B cell (primary cell): ENCODE results near the gene CASP2.

ENCODE experiments used
- EZH2 ChIP-seq: IDR thresholded peaks from 2 replicates; pipeline ENCODE4 v1.6.1; 2012; ENCODE audit warnings: borderline replicate concordance, low read depth, mild to moderate bottlenecking, moderate library complexity, low read length; ENCODE audit not compliant: insufficient read depth, poor library complexity, severe bottlenecking
- TF ChIP-seq, protein P1 (sequence below): fragments of 200-600 bp; IDR thresholded peaks from one replicate; pipeline ENCODE4 v1.8.0; 2022; ENCODE audit warnings: antibody characterized with exemption, mild to moderate bottlenecking

DNA sequence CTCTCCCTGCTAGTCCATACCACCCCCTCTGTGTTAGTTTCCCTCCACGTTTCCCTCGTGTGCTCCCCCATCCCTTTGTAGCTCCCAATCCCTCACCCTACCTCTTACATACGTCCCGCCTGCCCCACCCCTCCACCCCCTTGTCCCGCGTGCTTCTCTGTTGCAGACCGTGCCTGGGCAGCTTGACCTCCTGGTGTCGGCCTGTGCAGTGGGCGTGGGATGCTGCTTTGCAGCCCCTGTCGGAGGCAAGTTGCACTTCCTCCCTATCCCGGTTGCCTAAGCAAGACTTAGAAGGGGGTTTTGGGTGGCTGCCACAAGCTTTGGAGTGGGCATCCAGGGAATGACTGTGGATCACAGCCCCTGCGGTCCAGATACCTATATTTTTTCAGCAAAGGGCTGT, 35.5 kb downstream of the CASP2 start:
- TF ChIP-seq, protein P1, sequence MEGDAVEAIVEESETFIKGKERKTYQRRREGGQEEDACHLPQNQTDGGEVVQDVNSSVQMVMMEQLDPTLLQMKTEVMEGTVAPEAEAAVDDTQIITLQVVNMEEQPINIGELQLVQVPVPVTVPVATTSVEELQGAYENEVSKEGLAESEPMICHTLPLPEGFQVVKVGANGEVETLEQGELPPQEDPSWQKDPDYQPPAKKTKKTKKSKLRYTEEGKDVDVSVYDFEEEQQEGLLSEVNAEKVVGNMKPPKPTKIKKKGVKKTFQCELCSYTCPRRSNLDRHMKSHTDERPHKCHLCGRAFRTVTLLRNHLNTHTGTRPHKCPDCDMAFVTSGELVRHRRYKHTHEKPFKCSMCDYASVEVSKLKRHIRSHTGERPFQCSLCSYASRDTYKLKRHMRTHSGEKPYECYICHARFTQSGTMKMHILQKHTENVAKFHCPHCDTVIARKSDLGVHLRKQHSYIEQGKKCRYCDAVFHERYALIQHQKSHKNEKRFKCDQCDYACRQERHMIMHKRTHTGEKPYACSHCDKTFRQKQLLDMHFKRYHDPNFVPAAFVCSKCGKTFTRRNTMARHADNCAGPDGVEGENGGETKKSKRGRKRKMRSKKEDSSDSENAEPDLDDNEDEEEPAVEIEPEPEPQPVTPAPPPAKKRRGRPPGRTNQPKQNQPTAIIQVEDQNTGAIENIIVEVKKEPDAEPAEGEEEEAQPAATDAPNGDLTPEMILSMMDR, result no peak
- TF ChIP-seq EZH2, result no peak
